GM21717 (cell line): ENCODE results near the gene GIMAP8.

Experiments used
- ATAC-seq: cut with Tn5 transposase; IDR thresholded peaks from one replicate; pipeline ENCODE4 v1.9.1; 2021; ENCODE audit warnings: mild to moderate bottlenecking, moderate library complexity; ENCODE audit not compliant: unreplicated experiment

The GIMAP8 gene

GRCh38 chr7:150450491-150451001 is at the start of gene GIMAP8:
Gene GIMAP8 (plus strand): TSS chr7:150450630. CDS start chr7:150466699, 16,069 bp downstream.
- no peak for ATAC-seq

DNA sequence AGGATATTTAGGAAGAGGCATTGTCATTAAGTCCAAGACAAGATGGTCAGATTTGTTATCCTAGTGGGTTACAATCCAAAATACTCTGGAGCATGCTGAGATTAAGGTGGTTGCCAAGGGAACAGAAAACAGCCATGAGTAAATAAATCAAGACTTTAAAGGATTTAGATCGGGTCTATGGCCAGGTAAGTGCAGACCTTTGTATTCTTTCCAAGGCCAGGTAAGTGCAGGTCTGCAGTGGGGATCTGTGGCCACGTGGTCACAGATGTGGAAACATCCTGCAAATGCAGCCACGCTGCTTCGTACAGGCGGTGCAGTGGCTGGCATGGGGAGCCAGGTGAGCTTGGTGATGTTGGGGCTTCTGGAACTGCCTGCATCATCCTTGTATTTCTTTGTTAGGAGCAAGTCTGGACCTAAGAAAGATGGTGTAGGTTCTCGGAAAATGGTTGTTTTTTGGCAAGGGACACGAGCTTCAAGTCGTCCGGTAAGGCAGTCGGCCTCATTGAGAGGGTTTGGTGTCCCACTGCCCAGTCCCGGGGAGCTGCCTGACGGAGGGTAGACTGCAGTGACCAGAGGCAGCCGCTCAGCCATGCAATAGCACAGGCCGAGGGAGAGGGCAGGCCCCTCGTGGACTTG is 49.5 kb upstream of the GIMAP8 start:
- ATAC-seq = no peak

DNA sequence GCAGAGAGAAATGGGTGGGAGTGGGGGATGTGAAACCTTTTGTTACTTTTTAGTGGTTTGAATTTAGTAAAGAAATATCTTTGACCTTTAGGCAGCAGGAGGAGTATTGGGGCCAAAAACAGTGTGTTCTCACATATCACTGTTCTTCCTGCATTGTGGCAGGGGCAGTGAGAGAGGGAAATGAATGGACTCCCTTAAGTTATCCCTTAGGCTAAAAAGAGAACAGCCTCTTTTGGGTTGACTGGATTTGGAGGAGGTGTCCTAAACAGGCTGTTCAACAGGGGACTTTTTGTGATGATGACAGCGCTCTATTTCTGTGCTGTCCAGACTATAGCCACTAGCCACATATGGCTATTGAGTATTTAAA is 49.0 kb upstream of the GIMAP8 start:
- ATAC-seq = no peak

DNA sequence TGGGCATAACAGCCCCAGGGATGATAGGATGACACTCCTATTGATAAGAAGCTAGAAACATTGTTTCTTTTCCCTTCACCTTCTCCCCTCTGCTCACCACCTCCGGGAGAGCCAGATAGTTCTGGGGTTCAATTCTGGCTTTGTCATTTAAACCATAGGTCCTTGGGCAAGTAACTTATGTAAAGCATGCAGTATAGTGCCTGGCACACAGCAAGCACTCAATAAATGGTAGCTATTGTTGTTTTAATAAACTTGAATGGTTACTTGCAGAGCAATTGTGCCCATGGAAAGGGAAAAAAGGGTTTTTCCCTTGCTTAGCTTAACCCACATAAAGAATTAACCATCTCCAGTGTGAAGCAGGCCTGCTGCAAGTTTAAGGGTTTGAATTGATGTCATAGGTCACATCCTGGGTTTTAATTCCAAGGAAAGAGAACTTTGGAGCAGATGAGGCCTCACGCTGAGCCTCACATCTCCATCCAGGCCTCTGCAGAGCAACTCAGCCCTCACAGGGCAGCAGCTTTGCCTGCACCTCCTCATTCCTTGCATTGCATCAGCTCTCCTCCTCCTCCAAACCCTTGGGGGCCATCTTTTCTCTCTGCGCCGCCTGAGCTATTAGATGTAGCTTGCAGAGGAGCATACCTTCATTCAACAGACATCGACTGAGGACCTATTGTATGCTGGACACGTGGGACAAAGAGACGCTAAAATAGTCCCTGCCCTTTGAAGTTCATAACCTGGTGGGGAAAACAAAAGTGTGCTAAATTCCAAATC is 48.4 kb upstream of the GIMAP8 start:
- ATAC-seq = no peak

DNA sequence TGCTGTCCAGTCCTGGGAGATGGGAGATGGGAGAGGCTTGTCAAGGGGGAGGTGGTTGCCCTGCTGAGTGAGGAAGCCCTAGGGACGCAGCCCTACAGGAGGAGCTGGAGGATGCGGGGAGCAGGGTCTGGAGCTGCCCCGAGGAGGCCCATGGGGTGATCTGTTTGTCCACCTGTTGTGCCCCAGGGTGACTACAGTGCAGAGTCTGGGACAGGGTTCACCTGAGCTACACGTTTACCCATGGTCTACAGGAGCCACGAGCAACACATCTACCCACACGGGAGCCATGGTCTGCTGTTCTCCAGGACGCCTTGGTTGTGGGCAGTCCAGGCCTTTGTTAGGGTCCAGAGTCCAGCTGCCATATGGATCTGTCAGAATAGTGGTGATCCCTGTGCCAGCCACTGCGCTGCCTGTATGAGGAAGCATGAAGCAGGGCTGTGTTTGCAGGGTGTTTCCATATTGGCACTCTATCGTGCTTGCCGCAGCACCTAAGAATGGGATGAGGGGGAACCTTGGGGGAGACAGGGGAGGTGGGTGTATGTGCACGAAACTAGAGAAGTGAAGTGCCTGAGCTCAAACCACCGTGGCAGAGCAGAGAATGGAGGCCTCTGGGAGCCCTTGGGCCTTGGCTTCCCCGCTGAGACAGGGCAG is 47.6 kb upstream of the GIMAP8 start:
- no peak for ATAC-seq

DNA sequence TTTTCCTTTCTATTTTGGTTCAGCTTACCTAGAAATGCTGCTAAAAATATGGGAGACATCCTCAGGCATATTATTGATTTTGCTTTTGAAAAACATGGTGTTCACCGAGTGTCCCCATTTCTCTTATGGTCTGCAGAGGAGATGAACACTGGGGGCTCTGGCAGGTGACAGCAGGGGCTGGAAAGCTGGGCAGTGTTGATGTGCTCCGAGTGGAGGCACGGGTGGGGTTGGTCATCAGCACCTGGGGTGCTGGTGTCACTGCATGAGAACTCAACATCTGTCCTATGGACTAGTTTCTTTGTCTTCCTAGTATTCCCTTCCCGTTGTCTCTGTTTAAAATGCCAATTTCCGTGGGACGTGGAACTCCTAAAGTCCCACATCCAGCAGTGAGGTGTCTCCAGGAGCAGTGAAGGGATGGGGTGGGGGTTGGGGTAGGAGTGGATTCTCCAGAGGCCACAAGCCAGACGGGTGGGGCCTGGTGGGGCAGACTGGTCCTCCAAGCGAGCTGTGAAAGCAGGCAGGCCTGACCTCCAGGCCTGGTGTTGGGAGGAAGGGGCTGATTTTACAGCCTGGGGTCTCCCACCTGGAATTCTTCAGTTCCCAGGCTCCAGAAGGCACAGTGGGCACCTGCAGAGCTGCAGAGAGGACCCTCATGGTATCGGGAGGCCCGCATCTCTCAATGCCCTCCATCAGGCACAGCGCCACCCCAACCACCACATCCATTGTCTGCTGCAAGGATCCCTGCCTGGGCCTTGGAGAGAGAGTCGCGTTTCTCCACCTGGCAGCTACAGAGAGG is 46.9 kb upstream of the GIMAP8 start:
- no peak for ATAC-seq

DNA sequence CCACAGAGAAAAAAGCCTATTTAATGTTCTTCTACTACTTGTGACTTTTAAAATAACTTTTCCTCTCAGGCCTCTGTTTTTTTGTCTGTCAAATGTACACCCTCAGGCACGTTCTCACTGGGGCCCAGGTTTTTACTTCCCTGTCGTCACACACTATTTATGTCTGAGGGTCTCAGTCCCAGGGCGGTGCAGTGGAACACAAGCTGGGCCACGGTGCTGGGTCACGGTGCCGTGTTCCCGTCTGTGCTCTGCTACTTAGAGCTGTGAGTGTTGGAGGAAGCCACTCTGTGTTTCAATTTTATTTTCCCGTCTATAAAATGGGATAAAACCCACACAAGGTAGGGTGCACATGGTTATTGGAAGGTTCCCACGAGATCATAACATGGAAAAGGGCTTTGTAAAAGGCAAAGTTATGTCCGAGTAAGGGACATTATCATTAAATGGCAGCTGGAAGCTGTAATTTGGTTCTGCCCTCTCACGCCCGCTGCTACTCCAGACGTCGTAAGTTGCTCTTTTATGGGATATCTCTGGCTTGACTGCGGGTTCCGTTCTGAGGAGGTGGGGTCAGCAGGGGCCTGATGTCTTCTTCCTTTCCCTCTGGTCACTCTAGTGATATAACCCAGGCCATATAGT is 46.1 kb upstream of the GIMAP8 start:
- no peak for ATAC-seq

DNA sequence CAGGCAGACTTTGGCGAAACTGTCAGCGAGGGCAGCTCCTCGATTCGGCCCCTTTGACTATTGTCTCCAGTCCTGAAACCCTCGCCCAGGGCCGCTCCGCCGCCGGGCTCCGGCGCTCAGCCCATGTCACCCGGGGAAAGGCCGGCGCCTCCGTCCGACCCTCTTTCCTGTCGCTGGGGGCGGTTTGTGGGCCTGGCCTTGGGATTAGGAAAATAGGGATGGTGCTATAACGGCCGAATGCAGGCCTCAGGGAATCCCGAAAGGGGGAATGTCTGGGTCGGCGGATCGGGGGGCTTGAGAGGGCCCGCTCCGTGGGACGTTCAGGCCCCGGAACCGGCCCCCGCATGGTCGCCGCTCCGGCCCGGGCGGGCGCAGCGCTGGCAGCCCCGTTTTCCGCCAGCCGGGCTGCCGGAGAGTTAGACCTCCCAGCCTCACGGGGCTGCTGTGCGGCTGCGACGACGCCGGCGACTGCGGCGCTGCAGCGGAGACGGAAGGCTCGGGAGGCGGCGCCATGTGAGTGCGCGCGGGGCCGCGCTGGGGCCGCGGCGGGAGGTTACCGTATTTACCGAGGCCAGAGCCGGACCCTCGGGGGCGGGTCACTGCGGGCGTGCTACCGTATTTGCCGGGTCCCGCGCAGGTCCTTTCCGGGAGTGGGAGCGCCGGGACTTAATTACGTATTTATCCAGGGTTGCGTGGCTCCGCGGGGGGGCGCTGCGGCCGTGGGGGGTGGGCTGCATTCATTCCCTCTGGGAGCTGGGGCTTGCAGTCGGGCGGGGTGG is 45.4 kb upstream of the GIMAP8 start:
- peak; percentile 53 for ATAC-seq

- no peak for ATAC-seq
These were observed 44.7 kb upstream of the GIMAP8 start for GRCh38 chr7:150405584-150406311.

DNA sequence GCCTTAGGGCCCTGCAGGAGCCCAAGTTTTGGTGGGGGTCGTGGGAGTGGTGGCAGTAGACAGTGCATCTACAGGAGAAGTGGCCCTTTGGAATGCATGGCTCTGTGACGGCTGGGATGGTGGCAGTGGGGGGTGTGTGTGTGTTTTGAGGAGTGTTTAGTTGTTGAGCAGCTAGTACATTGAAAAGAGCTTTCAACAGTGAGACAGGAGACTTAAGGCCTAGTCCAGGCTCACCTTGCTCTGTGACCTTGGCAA is 44.2 kb upstream of the GIMAP8 start:
- no peak for ATAC-seq

DNA sequence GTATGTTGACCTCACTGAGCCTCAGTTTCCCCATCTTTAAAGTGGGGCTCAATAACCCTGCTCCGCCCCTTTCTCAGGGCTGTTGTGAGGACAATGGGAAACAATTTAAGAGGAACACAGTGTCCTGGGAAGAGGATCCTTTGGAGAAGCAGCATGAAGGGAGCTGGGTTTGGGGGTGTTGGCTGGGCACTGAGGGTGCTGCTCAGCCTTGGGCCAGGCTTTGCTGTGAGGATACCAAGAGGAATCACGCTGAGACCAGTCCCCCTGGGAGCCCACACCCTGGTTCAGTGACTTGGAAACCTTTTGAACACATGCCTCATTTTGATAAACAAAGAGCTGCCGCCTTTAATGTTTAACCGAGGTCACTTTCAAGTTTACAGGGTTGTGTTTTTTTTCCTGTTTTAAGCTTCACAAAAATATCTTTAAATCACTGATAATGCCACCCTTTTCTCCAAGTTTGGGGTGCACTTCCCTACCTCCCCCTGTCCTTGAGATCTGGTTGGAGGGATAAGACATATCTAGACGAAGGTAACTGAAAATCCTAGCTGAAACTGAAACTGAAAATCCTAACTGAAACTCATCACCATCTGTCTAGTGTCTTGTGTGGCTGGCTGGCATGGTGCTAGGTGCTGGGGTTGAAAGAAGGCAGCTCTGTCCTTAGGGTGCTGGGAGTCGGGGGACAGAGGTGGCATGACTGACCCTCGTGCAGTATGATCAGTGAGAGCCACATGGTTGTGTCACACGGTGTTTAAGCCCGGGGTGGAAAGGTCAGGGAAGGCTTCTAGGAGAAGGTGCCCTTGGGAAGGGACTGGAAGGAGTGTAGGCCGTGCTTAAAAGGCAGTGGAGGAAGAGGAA is 43.6 kb upstream of the GIMAP8 start:
- peak; percentile 61 for ATAC-seq

- ATAC-seq = no peak
These were observed 42.6 kb upstream of the GIMAP8 start for GRCh38 chr7:150407588-150408392.

GRCh38 chr7:150408393-150409299 is 41.8 kb upstream of the GIMAP8 start:
- ATAC-seq = no peak

GRCh38 chr7:150409300-150410030 is 41.0 kb upstream of the GIMAP8 start:
- no peak for ATAC-seq

DNA sequence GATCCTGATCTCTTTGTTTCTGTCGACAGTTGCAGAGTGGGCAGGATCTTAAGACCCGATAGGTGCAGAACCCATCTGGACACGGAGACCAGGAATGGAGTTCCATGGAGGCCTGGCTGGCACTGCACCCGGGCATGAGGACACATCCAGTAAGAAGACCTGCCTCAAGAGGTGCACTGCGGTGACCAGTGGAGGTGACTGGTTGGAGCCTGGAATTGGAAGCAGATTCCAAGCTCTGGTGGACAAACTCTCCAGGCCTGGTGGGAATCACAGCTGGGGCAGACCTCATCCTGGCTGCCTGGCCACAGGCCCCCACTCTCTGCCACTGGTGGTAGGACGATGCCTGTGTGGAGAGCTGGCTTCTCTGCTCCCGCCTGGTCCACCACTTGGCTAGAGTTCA is 40.3 kb upstream of the GIMAP8 start:
- ATAC-seq = no peak
